SJCRH30 (cell line): ENCODE measurements around the gene VSTM4. TPM values are rescaled to one million over a fixed set of nuclear protein-coding genes. Genes with fewer than 3 reads are reported as not detected.

Experiments used
- DNase-seq, 2 experiments: peaks; one replicate each; pipeline ENCODE4 v3.0.0-alpha.2; 2015 to 2020
- H3K27ac ChIP-seq: fragments of 250-450 bp; sonication (Bioruptor Pico); 2 replicates; pipeline ENCODE4 v1.5.1; 2020; ENCODE audit warnings: mild to moderate bottlenecking, moderate library complexity
- H3K27me3 ChIP-seq: fragments of 250-450 bp; sonication (Bioruptor Pico); 2 replicates; pipeline ENCODE4 v1.5.1; 2020; ENCODE audit warnings: mild to moderate bottlenecking, moderate library complexity
- H3K36me3 ChIP-seq: fragments of 250-450 bp; sonication (Bioruptor Pico); 2 replicates; pipeline ENCODE4 v1.5.1; 2020; ENCODE audit warnings: mild to moderate bottlenecking, moderate library complexity
- H3K4me1 ChIP-seq: fragments of 250-450 bp; sonication (Bioruptor Pico); 2 replicates; pipeline ENCODE4 v1.5.1; 2020; ENCODE audit warnings: mild to moderate bottlenecking, moderate library complexity
- H3K4me3 ChIP-seq: fragments of 250-450 bp; sonication (Bioruptor Pico); 2 replicates; pipeline ENCODE4 v1.5.1; 2020; ENCODE audit warnings: mild to moderate bottlenecking, moderate library complexity
- H3K9me3 ChIP-seq: fragments of 250-450 bp; sonication (Bioruptor Pico); replicated peaks from 2 replicates; pipeline ENCODE4 v1.5.1; 2020; ENCODE audit warnings: mild to moderate bottlenecking, moderate library complexity
- total RNA-seq: library from RNA; depleted of rRNA; stranded (reverse); fragments of >200 nt; shearing (Covaris generic); gene quantifications from 2 replicates; pipeline ENCODE4 v1.2.3, GENCODE V29; 2014

VSTM4 gene
- total RNA-seq, 1 experiment from 2014 or later: 7.2 TPM

DNA sequence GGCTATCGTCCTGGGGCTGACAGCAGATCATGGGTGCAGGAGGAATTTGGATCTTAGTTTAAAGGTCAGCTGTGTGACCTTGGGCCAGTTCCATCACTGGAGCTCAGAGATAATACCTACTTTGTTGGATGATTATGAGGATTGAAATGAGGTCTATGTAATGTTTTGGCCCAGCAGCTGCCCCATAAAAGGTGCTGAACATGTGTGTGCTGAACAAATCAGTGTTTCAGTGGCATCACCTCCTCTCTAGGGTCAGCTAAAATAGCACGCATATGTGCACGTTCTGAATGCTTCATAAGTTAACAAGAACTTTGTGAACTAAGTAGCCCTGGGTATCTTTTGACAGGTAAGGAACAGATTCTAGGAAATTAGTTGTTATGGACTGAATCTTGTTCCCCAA lies 90.8 kb downstream of the VSTM4 start:
- Histone ChIP-seq H3K4me3 (no peak overlapping the region), H3K36me3 (no peaks in the 10 kb centered on the region), H3K27ac (no peak overlapping the region), H3K4me1 (no peaks in the 10 kb centered on the region), H3K9me3 (no peaks in the 10 kb centered on the region; the same call in 1 of the 2 replicates), H3K27me3 (no peaks in the 10 kb centered on the region)
- no peak for DNase-seq

DNA sequence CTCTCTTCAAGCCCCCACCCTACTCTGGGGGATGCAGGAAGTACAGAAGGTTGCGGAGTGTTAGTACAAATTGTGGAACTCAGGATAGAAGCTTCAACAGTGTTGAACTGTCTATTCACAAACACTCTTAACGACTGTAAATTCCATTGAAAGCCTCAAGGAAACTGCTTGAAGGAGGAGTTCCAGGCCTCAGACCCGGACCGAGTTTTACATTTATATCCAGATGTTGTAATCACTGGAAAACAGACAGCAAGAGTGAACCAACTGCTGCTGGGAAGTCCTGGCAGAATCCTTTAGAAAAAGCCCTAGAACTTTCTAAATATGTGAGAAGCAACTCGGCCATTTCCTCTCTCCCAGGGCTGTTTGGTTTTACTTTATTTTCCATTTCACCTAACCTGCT lies 91.6 kb downstream of the VSTM4 start:
- Histone ChIP-seq H3K9me3 (no peaks in the 10 kb centered on the region; the same call in 1 of the 2 replicates), H3K36me3 (no peaks in the 10 kb centered on the region), H3K4me3 (no peak overlapping the region), H3K27me3 (no peaks in the 10 kb centered on the region), H3K27ac (no peak overlapping the region), H3K4me1 (no peaks in the 10 kb centered on the region)
- DNase-seq: no peak

DNA sequence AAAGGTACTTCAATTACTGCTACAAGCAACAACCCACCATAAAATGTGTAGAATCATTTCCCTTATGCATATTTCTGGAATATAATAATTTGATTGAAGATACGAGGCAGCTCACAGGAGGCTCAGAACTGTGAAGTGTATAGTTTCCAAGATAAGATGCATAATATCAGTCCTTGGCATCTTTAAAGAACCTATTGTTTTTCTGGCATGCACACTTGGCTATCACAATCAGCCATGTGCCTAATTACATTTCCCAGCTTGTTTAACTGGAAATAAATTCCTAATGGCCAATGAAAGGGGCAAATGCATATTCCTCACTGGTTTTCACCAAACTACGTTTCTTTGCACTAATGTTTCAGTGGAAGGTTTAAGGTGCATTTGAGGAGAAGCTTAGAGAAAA lies 92.3 kb downstream of the VSTM4 start:
- no peak overlapping the region for H3K27ac ChIP-seq
- no peak overlapping the region for H3K4me3 ChIP-seq
- H3K4me1 ChIP-seq: no peaks in the 10 kb centered on the region
- DNase-seq: no peak
- no peaks in the 10 kb centered on the region for H3K27me3 ChIP-seq
- H3K9me3 ChIP-seq: no peaks in the 10 kb centered on the region; the same call in 1 of the 2 replicates
- H3K36me3 ChIP-seq: no peaks in the 10 kb centered on the region

DNA sequence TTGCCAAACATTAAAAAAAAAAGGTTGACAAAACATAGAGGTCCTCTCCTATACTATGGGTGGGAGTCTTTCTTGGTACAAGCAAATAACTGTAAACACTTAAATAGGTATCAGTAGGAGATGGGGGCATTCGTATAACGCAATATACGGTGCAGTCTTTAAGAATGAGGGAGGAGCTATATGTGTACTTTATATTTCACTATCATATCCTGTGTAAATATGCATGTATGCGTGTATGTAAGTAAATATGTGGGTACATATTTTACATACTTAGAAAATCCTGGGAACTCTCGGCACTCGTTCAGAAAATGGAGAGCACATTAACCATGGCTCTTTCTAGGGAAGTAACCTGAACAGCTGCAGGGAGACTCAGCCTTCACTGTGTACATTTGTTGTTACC lies 93.6 kb downstream of the VSTM4 start:
- H3K9me3 ChIP-seq: no peaks in the 10 kb centered on the region; the same call in 1 of the 2 replicates
- no peak overlapping the region for H3K4me3 ChIP-seq
- no peaks in the 10 kb centered on the region for H3K4me1 ChIP-seq
- no peak for DNase-seq
- H3K27ac ChIP-seq: no peak overlapping the region
- no peaks in the 10 kb centered on the region for H3K36me3 ChIP-seq
- H3K27me3 ChIP-seq: no peaks in the 10 kb centered on the region

DNA sequence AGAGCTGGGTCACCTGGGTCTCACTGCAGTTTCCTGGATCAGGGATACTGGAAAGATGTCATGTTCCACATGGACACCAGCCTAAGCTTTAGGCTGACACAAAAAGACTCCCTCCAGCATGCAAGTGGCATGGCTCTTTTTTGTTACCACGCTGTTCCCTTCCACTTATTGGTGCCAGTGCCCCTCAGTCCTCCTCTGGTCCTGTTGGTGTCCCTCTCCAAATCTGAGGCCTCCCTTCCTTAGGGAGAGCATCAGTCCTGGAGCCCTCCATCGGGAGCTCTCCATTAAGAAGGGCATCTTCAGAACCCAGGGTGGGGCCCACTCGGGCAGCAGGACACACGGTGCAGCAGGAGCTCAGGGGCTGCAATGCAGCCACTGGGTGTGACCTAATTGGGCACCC lies 99.6 kb downstream of the VSTM4 start:
- no peaks in the 10 kb centered on the region for H3K27me3 ChIP-seq
- no peak for DNase-seq
- H3K27ac ChIP-seq: no peak overlapping the region
- H3K4me3 ChIP-seq: no peak overlapping the region
- no peaks in the 10 kb centered on the region; the same call in 1 of the 2 replicates for H3K9me3 ChIP-seq
- H3K4me1 ChIP-seq: no peaks in the 10 kb centered on the region
- no peaks in the 10 kb centered on the region for H3K36me3 ChIP-seq

DNA sequence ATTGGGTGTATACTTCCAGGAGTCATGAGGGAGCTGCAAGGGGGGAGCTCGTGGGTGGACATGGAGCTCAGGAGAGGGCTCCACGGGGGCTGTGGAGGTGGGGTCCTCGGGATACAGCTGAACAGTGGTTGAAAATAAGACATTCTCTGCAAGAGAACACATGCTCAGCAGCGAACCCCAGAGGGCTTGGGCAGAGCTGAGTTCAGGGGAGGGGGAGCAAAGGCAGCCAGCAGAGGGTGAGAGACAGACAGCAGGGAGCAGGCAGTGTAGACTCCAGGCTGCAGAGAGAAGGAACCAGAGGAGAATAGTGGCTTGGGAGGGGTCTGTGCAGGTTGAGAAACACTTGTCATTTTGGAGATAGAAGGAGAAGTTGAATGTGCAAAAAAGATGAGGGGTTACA lies 102.7 kb downstream of the VSTM4 start:
- Histone ChIP-seq H3K27me3 (no peaks in the 10 kb centered on the region), H3K4me1 (no peaks in the 10 kb centered on the region), H3K36me3 (no peaks in the 10 kb centered on the region), H3K27ac (no peak overlapping the region), H3K4me3 (no peak overlapping the region), H3K9me3 (no peaks in the 10 kb centered on the region)
- DNase-seq: no peak

DNA sequence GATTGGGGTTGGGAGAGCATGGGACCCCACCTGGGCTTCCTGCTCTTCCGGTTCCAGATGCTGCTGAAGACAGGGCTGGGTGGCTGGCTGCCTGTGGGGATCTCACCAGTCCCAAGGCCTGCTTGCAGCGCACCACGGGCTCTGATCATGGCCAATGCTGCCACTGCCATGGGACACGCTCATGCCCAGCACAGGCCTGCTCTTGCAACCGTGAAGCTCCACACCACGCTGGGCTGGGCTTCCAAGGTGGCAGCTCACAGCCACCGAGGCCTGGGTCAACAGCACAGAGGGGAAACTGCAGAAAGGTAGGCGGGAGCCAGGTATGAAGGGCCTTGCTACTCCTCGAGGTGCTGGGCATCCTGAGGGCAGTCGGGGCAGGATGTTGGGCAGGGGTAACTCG lies 103.6 kb downstream of the VSTM4 start:
- Histone ChIP-seq H3K4me3 (no peak overlapping the region), H3K27ac (no peak overlapping the region), H3K27me3 (no peaks in the 10 kb centered on the region), H3K36me3 (no peaks in the 10 kb centered on the region), H3K4me1 (no peaks in the 10 kb centered on the region), H3K9me3 (no peaks in the 10 kb centered on the region)
- no peak for DNase-seq

DNA sequence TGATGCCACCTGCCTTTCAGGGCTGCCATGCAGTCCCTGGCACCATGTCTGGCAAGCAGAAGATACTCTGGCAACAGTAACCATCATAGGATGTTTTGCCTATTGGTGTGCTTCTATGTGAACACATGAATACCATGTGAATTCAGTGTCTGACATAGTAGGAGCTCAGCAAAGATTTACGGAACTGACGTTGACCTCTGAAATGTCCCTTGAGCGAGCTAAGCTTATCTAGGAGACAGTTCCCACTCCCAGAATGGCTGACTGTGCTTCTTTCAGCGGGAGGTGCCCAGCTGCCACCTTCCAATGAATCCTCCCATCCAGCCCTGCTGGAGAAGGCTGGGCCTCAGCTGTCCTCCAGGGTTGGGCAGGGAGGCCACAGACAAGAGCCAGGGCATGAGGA lies 104.5 kb downstream of the VSTM4 start:
- no peak for DNase-seq
- H3K27me3 ChIP-seq: no peaks in the 10 kb centered on the region
- no peak overlapping the region for H3K27ac ChIP-seq
- no peaks in the 10 kb centered on the region for H3K9me3 ChIP-seq
- no peak overlapping the region for H3K4me3 ChIP-seq
- H3K36me3 ChIP-seq: no peaks in the 10 kb centered on the region
- H3K4me1 ChIP-seq: no peaks in the 10 kb centered on the region

DNA sequence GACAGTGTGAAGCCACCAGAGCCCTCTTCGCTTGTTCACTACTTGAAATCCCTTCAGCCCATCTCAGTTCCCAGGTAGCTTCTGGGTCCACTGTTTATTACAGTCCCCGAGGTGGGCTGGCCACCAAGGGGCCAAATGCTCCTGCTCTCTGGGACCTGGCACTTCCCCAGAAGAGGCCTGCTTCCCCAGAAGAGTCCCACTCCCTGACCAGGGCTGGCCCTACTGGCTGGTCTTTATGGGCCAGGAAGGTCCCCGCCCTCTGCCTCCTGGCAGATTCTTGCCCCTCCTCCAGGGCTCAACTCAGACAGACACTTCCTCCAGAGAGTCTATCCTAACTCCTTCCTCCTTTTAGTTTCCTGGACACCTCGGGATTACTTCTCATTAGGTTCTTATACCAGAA lies 105.0 kb downstream of the VSTM4 start:
- H3K9me3 ChIP-seq: no peaks in the 10 kb centered on the region
- H3K27ac ChIP-seq: no peak overlapping the region
- no peak for DNase-seq
- H3K4me3 ChIP-seq: no peak overlapping the region
- H3K27me3 ChIP-seq: no peaks in the 10 kb centered on the region
- H3K4me1 ChIP-seq: no peaks in the 10 kb centered on the region
- H3K36me3 ChIP-seq: no peaks in the 10 kb centered on the region

DNA sequence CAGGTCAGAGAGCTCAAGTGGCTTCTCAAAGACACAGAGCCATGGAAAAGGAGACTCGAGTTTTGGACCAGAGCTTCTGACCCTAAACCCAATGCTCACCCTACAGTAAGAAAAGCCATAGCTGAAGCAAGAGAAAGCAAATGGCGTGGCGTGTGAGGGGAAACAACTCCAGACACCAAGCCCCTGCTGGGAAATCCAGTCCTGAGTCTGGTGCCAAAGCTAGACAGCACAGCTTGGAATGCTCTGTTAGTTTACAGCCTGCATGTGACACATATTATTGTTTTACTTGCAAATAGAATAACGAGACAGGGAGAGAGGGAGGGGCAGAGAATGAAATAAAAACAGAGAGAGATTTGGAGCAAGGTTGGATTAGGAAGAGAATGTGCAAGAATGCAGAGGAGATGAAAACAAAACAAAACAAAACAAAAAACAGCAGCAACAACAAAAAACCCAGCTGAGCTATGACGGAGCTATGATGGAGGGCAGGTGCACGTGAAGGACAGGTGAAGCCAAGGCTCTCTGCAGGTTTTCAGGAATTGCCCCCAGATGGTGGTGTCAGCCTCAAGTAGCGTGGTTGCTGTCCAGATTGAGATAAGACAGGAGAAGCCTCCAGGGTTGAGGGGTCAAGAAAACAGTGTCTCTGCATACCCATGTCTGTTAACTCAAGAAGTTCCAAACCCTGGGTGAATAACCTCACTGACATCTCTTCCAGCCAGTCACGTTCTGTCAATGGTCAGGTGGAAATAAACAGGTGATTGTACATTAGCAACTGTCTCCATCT lies 105.9 kb downstream of the VSTM4 start:
- H3K27me3 ChIP-seq: no peaks in the 10 kb centered on the region
- no peaks in the 10 kb centered on the region for H3K4me1 ChIP-seq
- no peak overlapping the region for H3K4me3 ChIP-seq
- DNase-seq: no peak
- H3K27ac ChIP-seq: no peak overlapping the region
- H3K9me3 ChIP-seq: no peaks in the 10 kb centered on the region
- no peaks in the 10 kb centered on the region for H3K36me3 ChIP-seq

DNA sequence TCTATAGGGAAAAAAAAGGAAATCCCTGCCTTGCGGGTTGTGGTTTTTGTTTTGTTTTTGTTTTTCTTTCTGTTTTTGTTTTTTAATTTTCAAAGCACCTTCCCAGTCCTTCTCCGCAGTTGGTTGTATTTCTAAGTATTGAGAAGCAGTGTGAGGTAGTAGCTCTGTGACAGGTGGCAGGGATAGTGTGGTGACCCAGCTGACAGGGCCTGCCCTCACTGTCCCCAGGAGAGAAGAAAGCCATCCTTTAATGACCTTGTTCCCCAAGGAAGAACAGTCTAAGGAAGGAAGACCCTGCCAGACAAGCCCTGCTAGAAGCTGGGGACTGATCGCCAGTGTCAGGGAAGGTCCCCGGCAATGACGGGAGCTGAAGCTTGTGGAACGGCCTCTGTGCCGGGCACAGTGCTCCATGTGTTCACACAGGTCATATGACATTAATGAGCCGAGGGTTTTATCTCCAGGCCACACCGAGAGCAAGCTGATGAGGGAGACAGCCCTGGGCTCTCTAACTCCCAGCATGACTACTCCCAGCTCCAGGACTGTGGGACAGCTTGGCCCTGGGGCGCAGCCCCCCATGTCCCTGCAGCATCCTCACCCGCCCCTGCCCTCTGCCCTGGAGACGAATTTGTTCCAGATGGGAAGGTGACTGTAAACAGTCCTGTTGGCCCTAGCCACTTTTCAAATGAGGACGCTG lies 106.7 kb downstream of the VSTM4 start:
- H3K27me3 ChIP-seq: no peaks in the 10 kb centered on the region
- no peaks in the 10 kb centered on the region for H3K9me3 ChIP-seq
- DNase-seq: no peak
- no peaks in the 10 kb centered on the region for H3K4me1 ChIP-seq
- H3K36me3 ChIP-seq: no peaks in the 10 kb centered on the region
- no peak overlapping the region for H3K4me3 ChIP-seq
- H3K27ac ChIP-seq: no peak overlapping the region

DNA sequence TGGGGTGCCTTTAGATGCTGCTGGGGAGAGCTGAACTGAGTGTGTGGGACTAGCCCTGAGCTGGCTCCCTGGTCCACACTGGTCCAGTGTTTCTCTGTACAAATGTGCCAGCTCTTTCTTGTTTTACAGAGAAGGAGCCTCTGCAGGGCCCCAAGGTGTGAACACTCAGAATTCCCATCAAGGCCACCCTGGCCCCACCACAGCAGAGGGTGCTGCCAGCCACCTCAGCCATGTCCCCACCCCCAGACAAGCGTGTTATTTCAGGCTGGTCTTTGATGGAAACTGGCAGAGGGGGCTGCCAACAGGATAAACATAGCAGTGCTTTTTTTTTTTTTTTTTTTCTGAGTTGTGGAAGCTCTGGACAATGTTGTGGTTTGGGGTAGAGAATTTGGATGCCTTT lies 107.2 kb downstream of the VSTM4 start:
- no peaks in the 10 kb centered on the region for H3K4me1 ChIP-seq
- DNase-seq: no peak
- H3K27me3 ChIP-seq: no peaks in the 10 kb centered on the region
- no peaks in the 10 kb centered on the region for H3K36me3 ChIP-seq
- H3K9me3 ChIP-seq: no peaks in the 10 kb centered on the region
- no peak overlapping the region for H3K4me3 ChIP-seq
- H3K27ac ChIP-seq: no peak overlapping the region

DNA sequence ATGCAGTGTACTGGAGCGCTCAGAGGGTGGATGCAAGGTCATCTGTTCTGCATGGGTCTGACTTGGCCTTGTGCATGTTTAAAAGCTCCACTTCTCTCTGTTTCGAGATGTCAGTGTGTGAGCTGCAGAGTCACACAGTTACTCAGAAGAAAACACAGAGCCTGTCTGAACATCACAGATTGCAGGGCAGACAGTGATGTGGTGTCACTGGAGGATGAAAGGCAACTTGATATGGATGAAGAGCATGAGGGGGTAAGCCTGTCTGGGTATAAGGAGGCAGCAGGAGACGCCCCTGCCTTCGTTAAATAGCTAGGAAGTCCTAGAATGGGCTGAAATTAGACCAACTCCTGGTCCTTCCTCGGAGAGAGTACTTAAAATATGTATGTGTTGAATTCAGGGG lies 108.2 kb downstream of the VSTM4 start:
- Histone ChIP-seq H3K27ac (no peak overlapping the region), H3K36me3 (no peaks in the 10 kb centered on the region), H3K4me3 (no peak overlapping the region), H3K4me1 (no peaks in the 10 kb centered on the region), H3K27me3 (no peaks in the 10 kb centered on the region), H3K9me3 (no peaks in the 10 kb centered on the region)
- DNase-seq: no peak

DNA sequence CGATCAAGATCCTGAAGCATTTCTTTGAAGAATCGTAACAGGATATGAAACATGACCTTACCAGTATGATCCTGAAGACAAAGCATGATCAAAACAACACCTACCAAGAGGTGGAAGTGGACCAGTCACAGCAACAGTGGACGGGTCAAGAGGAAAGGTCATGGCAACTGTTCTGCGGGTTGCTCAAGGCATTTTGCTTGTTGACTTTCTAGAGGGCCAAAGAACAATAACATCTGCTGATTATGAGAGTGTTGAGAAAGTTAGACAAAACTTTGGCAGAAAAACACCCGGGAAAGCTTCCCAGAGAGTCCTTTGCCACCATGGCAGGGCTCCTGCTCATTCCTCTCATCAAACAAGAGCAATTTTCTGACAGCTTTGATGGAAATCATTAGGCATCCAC lies 110.1 kb downstream of the VSTM4 start:
- H3K4me1 ChIP-seq: no peaks in the 10 kb centered on the region
- H3K27me3 ChIP-seq: no peaks in the 10 kb centered on the region
- DNase-seq: no peak
- H3K27ac ChIP-seq: no peak overlapping the region
- no peak overlapping the region for H3K4me3 ChIP-seq
- H3K36me3 ChIP-seq: no peaks in the 10 kb centered on the region
- no peaks in the 10 kb centered on the region for H3K9me3 ChIP-seq

DNA sequence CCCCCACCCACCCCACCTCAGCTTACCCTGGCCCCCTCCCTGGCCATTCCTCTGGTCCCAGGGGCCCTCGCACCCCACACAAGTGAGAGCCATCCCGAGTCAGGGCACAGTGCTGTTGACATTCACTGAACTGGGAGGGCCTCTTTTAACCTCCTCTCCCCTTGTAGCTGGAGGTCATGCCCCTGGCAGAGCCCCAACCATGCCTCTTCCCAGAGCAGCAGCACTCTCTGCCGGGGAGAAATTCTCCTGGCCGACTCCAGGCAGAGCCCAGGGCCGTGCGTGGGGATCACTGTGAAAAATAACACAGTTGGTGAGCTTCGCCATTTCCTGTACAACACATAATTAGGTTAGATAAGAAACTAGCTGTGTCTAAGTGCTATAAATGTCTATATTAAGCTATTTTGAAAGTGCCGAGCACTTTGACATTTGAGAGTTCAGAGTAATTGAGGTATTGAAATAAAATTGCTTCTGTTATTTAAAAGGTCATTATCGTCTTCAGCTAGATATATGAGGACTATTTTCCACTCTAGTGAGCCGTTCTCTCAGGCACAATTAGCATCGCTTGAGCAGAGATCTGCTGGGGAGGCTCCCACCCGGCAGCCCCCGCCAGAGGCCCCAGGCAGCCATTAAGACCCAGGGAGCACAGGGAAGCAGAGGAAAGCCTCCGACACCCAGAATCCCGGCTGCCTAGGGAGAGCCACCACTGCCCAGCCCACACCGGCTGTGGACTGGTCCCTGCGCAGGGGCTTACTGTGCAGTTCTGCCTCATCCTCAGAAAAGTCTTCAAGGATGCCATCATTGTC lies 113.3 kb downstream of the VSTM4 start:
- Histone ChIP-seq H3K4me3 (no peak overlapping the region), H3K27me3 (no peaks in the 10 kb centered on the region), H3K27ac (no peak overlapping the region), H3K36me3 (no peaks in the 10 kb centered on the region), H3K4me1 (no peaks in the 10 kb centered on the region), H3K9me3 (no peaks in the 10 kb centered on the region)
- no peak for DNase-seq
